CD4-positive, alpha-beta T cell treated with Interleukin-12 subunit alpha and Interleukin-12 subunit beta, for 1 hour (primary cell): ENCODE results near the gene CORIN.
"Not testable (repeated sequence)": the region's sequence is repeated elsewhere in the genome, so short reads cannot be mapped to it uniquely, and the experiment has no call there.

Experiments
- DNase-seq: peaks from one replicate; pipeline ENCODE4 v3.0.0-alpha.2; 2020

The CORIN gene

GRCh38 chr4:47831026-47831679, 6.7 kb downstream of the CORIN start:
- no peak for DNase-seq

- DNase-seq, result no peak
These were observed 7.4 kb downstream of the CORIN start for GRCh38 chr4:47830265-47831025.

GRCh38 chr4:47829438-47829837, 8.4 kb downstream of the CORIN start:
- no peak for DNase-seq

- peak; percentile 10 for DNase-seq
These were observed 10.4 kb downstream of the CORIN start for GRCh38 chr4:47827343-47828047.

- DNase-seq, result no peak
These were observed 13.0 kb downstream of the CORIN start for GRCh38 chr4:47824840-47825239.

DNA sequence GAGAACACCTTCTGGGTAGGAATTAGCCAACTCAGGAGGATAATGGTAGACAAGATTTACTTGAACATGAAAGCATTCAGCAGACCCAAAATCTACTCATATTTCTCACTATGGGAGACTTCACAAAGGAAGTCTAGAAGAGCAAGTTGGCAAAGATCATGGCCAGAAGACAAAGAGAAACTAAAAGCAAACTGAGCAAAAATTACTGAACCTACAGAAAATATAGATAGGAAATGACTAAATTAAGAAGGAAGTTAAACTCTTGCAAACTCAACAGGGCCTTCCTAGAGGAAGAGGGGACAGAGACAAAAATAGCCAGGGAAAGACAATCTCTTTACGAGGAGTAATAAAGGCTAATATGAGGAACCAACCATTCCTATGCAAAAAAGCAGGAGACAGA, 18.7 kb downstream of the CORIN start:
- no peak for DNase-seq

- no peak for DNase-seq
These were observed 20.6 kb downstream of the CORIN start for GRCh38 chr4:47817275-47817674.

- no peak for DNase-seq
These were observed 21.1 kb downstream of the CORIN start for GRCh38 chr4:47816748-47817147.

GRCh38 chr4:47814618-47815295, 23.1 kb downstream of the CORIN start:
- DNase-seq, result no peak

DNA sequence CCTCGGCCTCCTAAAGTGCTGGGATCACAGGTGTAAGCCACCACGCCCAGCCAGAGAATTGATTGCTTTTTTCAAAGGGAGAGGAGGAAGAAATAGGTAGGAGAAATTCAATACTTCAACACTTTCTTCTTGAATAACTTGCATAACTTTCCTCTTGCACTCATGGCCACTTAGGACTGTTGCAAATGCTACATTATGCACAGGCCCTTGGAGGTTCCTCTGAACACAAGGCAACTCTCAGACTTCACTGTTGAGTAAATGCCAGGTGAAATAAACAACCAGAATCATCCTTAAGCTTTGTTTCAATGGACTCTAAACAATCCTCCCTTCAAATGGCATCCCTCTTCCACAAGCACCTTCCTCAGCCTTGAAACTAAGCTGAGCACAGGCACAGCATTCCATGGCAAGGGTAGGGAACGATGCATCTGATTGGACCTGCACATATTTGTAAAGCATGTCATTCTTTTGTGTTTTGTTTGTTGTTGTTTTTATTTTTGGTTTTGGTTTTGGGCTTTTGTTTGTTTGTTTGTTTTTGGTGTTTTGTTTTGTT, 28.1 kb downstream of the CORIN start:
- DNase-seq, result no peak

GRCh38 chr4:47804598-47804997, 33.3 kb downstream of the CORIN start:
- no peak for DNase-seq

DNA sequence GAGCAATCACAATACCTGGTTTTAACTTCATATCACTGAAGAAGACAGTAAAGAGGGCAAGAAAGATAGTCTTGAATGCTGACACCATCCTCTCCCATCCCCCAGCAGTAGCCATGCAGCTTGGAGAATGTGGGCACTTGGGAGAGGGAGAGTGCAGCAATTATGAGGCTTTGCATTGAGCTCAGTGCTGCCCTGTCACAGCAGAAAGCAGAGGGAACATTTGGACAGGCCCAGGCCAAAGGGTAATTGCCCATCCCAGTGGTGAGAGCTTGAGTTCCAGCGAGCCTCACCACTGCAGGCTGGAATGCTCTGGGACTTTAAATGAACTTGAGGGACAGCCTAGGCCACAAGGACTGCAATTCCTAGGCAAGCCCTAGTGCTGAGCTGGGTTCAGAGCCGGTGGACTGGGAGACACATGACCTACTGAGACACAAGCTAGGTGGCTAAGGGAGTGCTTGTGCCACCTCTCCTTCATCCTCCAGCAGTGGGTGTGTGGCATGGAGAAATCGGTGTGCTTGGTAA, 36.3 kb downstream of the CORIN start:
- DNase-seq, result no peak

DNA sequence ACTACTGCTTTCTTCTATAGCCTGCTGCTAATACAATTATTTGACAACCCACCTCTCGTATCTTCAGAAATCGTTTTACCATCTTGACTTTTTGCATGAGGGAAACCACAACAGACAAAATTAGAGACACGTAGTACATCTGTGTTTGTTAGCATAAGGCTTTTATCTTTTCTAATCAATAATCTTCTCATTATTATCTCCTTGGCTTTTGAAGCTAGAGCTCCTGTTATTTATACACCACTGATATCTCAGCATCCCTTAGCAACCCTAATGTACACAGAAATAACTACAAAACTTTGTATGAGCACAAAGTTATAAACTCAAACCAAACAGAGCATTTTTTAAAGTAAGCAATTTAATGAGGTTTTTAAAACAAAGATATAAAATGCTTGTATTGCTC, 39.7 kb downstream of the CORIN start:
- DNase-seq, result no peak

DNA sequence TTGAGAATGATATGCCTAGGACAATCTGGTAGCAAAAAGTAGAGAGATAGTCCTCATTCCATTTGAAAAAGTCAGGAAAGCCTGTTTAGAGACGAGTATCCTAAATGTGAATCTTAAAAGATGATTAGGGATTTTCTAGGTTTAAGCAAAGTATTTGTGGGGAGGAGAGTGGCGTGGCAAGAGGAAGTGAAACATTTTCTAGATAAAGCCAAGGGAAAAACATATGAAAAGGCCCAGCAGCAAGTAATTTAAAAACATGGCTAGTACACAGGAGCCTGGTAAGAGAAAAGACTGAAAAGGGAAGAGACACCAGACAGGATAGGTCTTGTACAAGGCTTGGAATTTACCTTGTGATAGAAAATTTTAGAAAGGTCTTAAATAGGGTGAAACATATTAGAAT, 45.9 kb downstream of the CORIN start:
- DNase-seq, result no peak

- DNase-seq, result no peak
These were observed 47.8 kb downstream of the CORIN start for GRCh38 chr4:47790105-47790504.

DNA sequence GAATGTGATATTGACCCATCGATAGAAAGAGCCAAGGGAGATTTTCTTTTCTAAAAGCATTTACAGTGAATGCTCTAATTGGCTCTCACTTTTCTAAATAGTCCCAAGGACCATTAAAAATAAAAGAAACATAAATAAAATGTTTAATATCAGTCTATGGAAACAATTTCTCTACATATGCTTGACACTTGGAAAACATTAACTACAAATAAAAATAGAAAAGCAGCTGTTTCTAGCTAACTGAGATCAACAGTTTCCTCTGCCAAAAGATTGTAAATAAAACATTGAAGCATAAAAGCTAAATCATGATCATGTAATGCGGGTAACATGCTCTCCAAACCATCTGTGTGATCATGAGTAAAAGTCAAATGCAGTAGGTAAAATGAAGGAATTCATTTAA, 49.7 kb downstream of the CORIN start:
- DNase-seq, result no peak

DNA sequence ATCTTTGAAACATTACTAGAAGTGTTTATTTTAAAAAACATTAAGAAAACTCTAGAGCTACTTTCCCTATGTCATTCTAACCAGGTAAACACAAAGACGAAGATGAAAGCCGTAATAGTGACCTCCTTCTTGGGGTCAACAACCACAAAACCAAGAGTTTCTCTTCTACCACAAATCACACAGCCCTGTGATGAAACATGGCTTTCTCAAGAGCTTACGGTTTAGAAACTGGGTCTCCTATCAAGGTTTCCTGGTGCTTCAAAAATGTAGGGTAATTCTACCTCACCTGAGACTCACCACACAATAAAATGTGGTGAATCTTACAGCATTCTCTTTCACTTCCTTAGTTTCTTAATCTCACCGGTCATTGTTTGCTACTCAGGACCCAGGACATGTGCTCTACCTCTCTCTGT, 50.9 kb downstream of the CORIN start:
- no peak for DNase-seq

DNA sequence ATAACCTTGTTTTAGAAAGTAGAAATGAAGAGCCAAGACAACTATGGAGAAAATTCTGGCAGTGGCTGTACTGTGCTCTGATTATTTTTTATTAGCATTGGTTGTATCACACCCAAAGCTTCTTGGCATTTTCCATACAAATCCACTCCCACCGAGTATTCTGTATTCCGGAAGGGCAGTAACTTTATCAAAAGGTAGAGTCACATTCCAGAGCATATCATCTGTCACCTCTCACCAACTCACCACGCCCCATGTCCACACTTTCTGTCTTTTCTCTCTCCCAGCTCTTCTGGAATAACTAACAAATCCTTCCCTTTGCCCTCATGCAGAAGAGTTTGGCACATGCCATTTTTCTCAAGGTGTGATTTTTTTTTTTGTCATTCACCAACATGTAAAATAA, 52.7 kb downstream of the CORIN start:
- DNase-seq, result no peak

- DNase-seq, result no peak
These were observed 53.6 kb downstream of the CORIN start for GRCh38 chr4:47784222-47784621.

DNA sequence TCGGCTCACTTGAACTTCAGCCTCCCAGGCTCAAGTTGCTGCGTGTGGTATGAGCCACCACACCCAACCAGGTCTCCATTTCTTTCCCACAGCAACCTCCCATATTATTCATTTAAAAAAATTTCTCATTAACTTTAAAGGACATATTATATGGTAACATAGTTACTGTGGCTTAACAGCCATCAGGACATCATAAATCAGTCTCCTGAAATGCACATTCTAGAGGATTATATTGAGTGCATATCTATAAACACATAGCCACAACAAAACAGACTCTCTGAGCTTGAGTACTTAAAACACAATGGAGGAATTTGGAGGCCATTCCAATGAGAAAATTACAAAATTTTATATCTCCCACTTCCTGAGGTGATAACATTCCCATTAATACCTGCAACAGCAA, 61.5 kb downstream of the CORIN start:
- DNase-seq, result no peak

DNA sequence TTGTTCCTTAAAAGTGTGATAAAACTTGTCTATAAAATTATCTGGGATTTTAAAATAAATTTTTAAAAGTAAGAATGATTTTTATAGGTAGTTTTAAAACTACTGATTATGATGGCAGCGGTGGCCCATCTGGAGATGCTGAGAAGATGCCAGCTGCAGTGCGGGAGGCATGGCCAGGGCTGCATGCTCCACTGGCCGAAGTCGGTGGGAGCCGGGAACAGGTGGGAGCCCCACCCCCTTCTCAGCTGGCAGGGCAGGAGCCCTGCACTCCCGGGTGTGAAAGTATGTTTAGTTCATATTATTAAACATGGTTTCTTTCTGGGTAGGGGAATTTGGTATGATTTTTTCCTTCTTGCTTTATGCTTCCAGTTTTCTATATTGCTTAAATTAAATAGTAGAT, 63.8 kb downstream of the CORIN start:
- DNase-seq, result no peak

GRCh38 chr4:47771020-47771419, 66.8 kb downstream of the CORIN start:
- no peak for DNase-seq

DNA sequence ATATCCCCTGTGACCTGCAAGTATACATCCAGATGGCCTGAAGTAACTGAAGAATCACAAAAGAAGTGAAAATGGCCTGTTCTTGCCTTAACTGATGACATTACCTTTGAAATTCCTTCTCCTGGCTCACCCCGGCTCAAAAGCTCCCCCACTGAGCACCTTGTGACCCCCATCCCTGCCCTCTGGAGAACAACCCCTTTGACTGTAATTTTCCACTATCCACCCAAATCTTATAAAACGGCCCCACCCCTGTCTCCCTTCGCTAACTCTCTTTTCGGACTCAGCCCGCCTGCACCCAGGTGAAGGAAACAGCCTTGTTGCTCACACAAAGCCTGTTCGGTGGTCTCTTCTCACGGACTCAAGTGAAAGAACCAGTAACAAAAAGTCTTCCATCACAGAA, 69.9 kb downstream of the CORIN start:
- DNase-seq, result not testable (repeated sequence)
